Measurements from ENCODE around the gene EFCAB12.

EFCAB12 gene

DNA sequence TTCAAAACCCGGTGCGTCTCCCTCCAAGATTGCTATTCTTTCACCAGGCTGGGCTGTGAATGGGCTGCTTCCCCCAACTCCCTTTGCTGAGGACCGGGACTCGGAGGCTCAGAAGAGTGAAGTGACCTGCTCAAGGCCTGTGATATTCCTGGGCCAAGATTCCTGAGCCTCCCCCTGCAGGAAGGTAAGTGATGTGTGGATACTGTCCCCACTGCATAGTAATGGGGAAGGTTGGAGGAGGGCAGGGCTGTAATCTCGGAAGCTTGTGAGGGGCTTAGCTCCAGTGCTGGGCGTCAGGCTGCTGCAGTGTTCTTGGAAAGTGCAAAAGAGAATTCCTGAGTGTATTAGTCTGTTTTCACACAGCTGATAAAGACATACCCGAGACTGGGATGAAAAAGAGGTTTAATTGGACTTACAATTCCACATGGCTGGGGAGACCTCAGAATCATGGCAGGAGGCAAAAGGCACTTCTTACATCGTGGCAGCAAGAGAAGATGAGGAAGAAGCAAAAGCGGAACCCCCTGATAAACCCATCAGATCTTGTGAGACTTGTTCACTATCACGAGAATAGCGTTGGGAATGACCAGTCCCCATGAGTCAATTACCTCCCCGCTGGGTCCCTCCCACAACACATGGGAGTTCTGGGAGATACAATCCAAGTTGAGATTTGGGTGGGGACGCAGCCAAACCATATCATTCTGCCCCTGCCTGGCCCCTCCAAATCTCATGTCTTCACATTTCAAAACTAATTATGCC lies 67.6 kb downstream of the EFCAB12 start:
- DNase-seq (ENCODE audit: low read depth, low spot score) = no peak
- TF ChIP-seq, protein P1, sequence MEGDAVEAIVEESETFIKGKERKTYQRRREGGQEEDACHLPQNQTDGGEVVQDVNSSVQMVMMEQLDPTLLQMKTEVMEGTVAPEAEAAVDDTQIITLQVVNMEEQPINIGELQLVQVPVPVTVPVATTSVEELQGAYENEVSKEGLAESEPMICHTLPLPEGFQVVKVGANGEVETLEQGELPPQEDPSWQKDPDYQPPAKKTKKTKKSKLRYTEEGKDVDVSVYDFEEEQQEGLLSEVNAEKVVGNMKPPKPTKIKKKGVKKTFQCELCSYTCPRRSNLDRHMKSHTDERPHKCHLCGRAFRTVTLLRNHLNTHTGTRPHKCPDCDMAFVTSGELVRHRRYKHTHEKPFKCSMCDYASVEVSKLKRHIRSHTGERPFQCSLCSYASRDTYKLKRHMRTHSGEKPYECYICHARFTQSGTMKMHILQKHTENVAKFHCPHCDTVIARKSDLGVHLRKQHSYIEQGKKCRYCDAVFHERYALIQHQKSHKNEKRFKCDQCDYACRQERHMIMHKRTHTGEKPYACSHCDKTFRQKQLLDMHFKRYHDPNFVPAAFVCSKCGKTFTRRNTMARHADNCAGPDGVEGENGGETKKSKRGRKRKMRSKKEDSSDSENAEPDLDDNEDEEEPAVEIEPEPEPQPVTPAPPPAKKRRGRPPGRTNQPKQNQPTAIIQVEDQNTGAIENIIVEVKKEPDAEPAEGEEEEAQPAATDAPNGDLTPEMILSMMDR (IDR thresholded peaks at IDR 0.05; ENCODE audit: low read depth, low read length) = no peak
- in situ Hi-C loops (cut with HindIII; ENCODE audit: low sequenced_read_pairs) = no loop called here
- no peak overlapping the region for H3K4me3 ChIP-seq (ENCODE audit: low read depth, low read length)

DNA sequence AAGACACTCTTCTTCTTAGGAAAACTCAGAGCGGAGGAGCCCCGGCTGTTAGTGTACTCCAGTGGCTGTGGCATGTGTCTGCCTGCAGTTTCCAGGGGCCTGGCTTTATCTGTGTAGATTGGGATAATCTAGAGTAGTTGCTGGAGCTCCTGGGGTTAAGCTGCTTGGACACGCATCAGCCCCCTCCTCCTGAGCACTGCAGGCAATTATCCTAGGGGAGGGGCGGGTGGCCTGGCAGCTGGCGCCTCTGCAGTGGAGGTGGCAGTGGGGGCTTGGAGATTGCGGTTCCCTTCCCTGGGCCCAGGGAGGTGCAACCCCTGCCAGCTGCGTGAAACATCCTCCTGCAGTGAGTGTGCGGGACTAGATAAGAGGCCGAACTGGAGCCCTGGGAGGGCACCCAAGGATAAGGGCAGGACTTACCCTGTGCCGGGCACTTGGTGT lies 68.2 kb downstream of the EFCAB12 start:
- H3K4me3 ChIP-seq (ENCODE audit: low read depth, low read length) = no peak overlapping the region
- DNase-seq (ENCODE audit: low read depth, low spot score) = no peak
- TF ChIP-seq, protein P1 (IDR thresholded peaks at IDR 0.05; ENCODE audit: low read depth, low read length) = no peak
- in situ Hi-C loops (cut with HindIII; ENCODE audit: low sequenced_read_pairs) = no loop called here

DNA sequence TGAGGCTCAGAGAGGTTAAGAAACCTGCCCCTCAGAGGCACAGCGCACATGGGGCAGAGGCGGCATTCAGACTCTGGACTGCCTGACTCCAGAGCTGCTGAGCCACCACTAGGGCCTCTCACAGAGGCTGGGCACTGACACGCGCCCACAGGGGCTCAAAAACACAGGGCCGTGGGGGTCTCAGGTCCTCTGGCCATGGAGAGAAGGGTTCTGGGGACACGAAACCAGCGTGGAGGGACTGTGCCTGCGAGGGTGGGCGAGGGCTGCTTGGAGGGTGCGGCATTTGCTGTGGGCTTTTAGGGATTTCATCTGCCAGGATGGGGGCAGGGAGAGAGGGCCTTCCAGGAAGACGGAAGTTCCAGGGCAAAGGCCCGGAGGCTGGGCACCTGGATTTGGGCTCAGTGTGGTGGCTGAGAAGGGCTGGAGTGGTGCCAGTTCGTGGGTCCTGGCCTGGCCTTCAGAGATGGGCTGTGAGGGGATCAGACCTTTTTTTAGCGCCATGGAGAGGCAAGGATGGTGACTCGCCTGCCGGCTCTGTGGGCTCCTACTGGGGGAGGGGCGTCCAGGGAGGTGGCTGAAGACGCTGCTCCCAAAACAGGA lies 69.6 kb downstream of the EFCAB12 start:
- TF ChIP-seq, protein P1 (IDR thresholded peaks at IDR 0.05; ENCODE audit: low read depth, low read length) = no peak
- no peak for DNase-seq (ENCODE audit: low read depth, low spot score)
- H3K4me3 ChIP-seq (ENCODE audit: low read depth, low read length) = no peak overlapping the region
- in situ Hi-C loops (cut with HindIII; ENCODE audit: low sequenced_read_pairs) = no loop called here

DNA sequence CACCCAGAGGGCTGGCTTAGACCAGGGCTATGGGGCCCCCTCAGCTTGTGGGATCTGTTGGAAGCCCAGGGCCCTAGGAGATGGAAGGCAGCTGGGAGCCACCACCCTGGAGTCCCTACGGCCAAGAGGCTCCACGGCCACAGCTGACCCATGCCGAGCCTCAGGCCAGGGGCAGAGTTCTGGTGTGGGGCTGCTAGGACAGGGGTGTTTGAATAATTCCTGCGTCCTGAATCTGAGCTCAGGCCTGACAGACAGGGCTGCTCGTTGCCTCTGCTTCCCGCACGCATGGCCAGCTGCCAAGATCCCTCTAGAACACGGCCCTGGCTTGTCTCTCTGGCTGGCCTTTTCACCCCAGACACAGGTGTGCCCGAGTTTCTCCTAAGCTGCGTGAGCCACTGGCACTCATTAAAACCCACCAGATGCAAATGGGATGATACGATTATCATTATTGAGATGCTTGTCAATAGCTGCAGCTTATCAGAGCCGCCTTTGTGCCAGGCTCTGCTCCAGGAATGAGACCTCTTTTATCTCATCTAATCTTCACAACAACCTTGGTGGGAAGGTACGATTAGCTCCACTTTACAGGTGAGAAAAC lies 70.2 kb downstream of the EFCAB12 start:
- in situ Hi-C loops (cut with HindIII; ENCODE audit: low sequenced_read_pairs) = no loop called here
- H3K4me3 ChIP-seq (ENCODE audit: low read depth, low read length) = no peak overlapping the region
- DNase-seq (ENCODE audit: low read depth, low spot score) = no peak
- TF ChIP-seq, protein P1 (IDR thresholded peaks at IDR 0.05; ENCODE audit: low read depth, low read length) = no peak

DNA sequence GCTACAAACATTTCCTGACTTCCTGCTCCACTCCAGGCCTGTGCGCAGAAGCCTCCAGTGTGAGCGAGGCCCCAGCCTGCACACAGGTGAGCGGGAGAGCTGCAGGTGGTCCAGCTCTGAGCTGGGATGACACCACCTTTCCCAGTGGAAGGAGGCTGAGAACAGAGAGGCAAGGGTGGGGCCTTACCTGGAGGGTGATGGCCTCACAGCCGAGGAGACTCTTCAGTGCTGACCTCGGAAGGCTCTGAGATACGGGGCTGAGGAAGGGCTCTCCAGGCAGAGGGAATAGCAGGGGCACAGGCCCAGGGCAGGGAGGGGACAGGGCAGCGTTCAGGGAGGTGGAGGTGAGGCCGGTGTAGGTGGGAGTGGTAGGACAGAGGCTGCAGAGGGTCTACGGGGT lies 70.8 kb downstream of the EFCAB12 start:
- no peak overlapping the region for H3K4me3 ChIP-seq (ENCODE audit: low read depth, low read length)
- TF ChIP-seq, protein P1 (IDR thresholded peaks at IDR 0.05; ENCODE audit: low read depth, low read length) = no peak
- in situ Hi-C loops (cut with HindIII; ENCODE audit: low sequenced_read_pairs) = no loop called here
- no peak for DNase-seq (ENCODE audit: low read depth, low spot score)

DNA sequence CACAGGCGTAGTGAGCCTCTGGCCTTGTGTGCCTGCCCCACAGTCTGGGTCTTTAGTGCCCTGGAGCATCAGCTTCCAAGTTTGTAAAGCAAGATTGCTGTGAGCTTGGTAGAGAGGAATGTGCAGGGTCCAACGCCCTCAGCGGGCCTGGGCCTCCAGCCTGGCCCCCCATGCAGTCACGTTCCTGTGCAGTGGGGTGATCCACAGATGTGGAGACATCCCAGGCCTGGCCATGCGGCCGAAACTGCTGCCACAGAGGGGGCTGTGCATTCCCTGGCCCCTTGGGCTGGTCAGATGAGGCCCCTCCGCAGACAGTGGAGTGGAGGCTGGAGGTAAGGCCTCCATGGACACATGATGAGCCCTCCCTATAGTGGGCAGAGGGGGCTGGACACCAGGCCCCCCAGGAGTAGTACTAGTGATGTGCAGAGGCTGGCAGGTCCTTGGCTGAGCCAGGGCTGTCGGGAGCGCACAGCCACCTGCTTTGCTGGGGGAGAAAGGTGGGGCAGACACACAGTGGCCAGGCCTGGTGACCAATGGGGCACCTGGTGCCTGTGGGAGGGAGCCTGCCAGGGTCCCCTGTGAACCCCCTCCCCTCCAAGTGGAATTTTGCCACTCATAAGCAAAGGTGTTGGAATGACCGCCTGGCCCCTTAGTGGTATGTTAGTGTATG lies 71.5 kb downstream of the EFCAB12 start:
- in situ Hi-C loops (cut with HindIII; ENCODE audit: low sequenced_read_pairs) = no loop called here
- no peak overlapping the region for H3K4me3 ChIP-seq (ENCODE audit: low read depth, low read length)
- DNase-seq (ENCODE audit: low read depth, low spot score) = no peak
- TF ChIP-seq, protein P1 (IDR thresholded peaks at IDR 0.05; ENCODE audit: low read depth, low read length) = no peak
